ENCODE data around the gene NOP53. TPM values are rescaled to one million over a fixed set of nuclear protein-coding genes. Genes with fewer than 3 reads are reported as not detected.

NOP53 gene
- total and polyA plus RNA-seq, 7 donors: 96.3 to 268 (median 166) TPM

DNA sequence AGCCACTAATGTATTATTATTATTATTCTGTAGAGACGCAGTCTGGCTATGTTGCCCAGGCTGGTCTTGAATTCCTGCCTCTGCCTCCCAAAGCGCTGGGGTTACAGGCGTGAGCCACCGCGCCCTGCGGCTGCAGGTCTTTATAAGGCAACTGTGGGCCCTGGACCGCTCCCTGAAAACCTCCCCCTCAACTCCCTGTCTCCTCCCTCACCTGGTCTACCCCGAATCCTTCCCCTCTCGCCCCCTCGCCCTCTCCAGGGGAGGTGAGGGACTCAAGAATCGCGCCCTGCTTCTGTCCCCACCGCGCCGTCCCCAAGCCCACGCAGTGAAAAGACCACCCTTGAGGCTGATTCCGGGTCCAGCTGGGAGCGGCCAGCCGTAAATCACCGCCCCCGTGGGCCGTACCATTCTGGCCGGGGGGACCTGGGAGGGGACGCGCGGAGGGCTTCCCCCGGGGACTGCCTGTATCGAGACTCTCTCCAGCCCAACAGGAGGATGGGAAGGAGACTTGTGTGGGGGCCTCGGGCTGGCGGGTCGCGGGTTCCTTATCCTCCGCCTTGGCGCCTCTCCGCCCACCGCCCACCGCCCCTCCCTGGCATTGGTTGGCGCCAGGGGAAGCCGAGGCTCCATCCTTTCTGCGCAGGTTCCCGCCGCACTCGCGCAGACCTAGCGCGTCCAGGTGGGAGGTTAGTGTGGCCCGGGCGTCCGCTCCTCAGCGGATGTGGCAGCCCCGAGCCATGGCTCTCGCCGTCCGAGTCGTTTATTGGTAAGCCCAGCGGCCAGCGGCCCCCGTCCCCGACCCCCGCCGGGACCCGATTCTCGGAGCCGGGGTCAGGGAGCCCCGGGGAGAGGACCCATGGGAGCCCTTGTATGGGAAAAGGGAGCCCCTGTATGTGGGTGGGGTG, 33.0 kb downstream of the NOP53 start, which contains the start of gene SELENOW:
SELENOW (plus strand) TSS at position 655 of the 905 bp plus-strand sequence; CDS start at position 738, 83 bp downstream.
- Histone ChIP-seq H3K4me1 (peaks cover 28% of the 10 kb centered on the region), H3K36me3 (ENCODE audit: insufficient read depth in 1 of 2, low read depth in 1 of 2) (peaks cover 0 to 25% of the 10 kb centered on the region in 2 donors), H3K4me3 (peak within 1 kb of the TSS; percentile 93), H3K27ac (peak within 1 kb of the TSS; percentile 95), H3K9me3 (no peaks in the 10 kb centered on the region), H3K27me3 (ENCODE audit: insufficient read depth in 3 of 3, low read length in 2 of 3) (no peaks in the 10 kb centered on the region)
- DNase-seq (peak; percentile 79 to 85), ATAC-seq (peak; percentile 78 to 86 (median 82))
- TF ChIP-seq, protein P1, sequence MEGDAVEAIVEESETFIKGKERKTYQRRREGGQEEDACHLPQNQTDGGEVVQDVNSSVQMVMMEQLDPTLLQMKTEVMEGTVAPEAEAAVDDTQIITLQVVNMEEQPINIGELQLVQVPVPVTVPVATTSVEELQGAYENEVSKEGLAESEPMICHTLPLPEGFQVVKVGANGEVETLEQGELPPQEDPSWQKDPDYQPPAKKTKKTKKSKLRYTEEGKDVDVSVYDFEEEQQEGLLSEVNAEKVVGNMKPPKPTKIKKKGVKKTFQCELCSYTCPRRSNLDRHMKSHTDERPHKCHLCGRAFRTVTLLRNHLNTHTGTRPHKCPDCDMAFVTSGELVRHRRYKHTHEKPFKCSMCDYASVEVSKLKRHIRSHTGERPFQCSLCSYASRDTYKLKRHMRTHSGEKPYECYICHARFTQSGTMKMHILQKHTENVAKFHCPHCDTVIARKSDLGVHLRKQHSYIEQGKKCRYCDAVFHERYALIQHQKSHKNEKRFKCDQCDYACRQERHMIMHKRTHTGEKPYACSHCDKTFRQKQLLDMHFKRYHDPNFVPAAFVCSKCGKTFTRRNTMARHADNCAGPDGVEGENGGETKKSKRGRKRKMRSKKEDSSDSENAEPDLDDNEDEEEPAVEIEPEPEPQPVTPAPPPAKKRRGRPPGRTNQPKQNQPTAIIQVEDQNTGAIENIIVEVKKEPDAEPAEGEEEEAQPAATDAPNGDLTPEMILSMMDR (IDR thresholded peaks at IDR 0.05): no peak
- intact Hi-C loops (cut with DNase I): no loop called here
- WGBS, 3 donors: 4 to 23% (median 6%) methylated on average over 55 to 65 of the region's 65 CpGs

DNA sequence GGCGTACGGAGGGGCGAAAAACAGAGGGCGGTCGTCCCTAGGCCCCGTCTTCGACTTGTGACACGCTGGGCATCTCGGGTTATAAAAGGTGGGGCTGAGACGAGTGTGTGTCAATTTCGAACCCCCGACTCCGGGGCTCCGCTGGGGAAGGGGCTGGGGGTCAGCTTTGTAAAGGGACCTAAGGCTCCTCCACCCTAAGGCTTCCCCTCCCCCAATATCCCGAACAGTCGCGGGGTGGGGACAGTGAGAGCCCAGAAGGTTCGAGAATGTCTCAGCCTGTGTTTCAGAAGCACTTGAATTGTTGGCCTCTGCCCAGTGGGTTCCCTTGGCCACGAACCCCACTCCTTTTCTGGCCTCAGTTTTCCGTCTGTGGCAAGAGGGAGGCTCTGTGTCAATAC, 33.6 kb downstream of the NOP53 start:
- DNase-seq (peak; percentile 60 to 68), ATAC-seq (peak; percentile 57 to 63 (median 58))
- peak overlapping the region; percentile 93 for H3K4me3 ChIP-seq

DNA sequence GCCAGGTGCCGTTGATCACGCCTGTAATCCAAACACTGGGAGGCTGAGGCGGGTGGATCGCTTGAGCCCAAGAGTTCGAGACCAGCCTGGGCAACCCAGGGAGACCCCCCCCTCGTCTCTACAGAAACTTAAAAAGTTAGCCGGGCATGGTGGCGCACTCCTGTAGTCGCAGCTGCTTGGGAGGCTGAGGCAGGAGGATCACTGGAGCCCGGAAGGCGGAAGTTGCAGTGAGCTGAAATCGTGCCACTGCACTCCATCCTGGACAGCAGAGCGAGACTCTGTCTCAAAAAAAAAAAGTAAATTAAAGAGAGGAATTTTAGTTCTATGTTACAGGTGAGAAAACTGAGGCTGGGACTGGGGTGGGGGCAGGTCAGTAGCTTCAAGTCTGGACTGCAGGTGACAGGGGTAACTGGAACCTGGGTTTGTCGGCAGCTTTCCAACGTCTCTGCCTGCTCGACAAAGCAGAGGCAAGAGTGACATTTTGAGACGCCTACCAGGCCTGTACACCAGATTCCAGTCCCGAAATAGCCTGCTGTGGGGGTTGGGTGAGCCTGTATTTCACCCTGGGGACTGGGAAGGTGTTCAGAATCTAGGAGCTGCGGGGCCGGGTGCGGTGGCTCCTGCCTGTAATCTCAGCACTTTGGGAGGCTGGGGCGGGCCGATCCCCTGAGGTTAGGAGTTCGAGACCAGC, 34.3 kb downstream of the NOP53 start:
- Histone ChIP-seq H3K36me3 (ENCODE audit: insufficient read depth in 1 of 2, low read depth in 1 of 2) (peaks cover 3 to 39% of the 10 kb centered on the region in 2 donors), H3K4me3 (peak overlapping the region; percentile 93), H3K4me1 (peaks cover 28% of the 10 kb centered on the region), H3K9me3 (no peaks in the 10 kb centered on the region), H3K27me3 (ENCODE audit: insufficient read depth in 3 of 3, low read length in 2 of 3) (no peaks in the 10 kb centered on the region), H3K27ac (peak overlapping the region; percentile 95)
- 13 to 40% (median 18%) methylated on average over 24 of the region's 24 CpGs for WGBS, 3 donors
- intact Hi-C loops (cut with DNase I): no loop called here
- ATAC-seq (peak; percentile 80 to 88 (median 87)), DNase-seq (peak; percentile 75 to 90)
- TF ChIP-seq, protein P1 (IDR thresholded peaks at IDR 0.05): no peak

More for the DNA sequence above, 33.6 kb downstream of the NOP53 start:
- no peaks in the 10 kb centered on the region for H3K9me3 ChIP-seq
- TF ChIP-seq, protein P1 (IDR thresholded peaks at IDR 0.05): no peak
- WGBS, 3 donors: 1% methylated on average over 20 of the region's 20 CpGs
- intact Hi-C loops (cut with DNase I): no loop called here
- H3K36me3 ChIP-seq (ENCODE audit: insufficient read depth in 1 of 2, low read depth in 1 of 2): peaks cover 0 to 32% of the 10 kb centered on the region in 2 donors
- H3K27me3 ChIP-seq (ENCODE audit: insufficient read depth in 3 of 3, low read length in 2 of 3): no peaks in the 10 kb centered on the region
- peaks cover 28% of the 10 kb centered on the region for H3K4me1 ChIP-seq
- peak overlapping the region; percentile 95 for H3K27ac ChIP-seq

DNA sequence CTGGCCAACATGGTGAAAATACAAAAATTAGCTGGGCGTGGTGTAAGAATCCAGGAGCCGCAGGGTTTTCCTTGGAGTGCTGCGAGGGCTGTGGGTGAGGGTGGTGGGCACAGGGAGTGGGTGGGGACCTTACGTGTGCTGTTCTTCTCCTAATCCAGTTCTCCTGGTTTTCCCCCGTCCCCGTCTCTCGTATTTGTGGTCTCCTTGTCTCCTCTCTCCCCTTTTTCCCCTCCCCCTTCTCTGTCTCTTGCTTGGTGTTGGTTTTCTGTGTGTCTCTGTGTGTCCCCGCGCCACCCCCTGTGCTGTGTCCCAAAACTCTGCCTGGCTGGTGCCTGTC, 34.8 kb downstream of the NOP53 start:
- no peak for DNase-seq
- peaks cover 3 to 44% of the 10 kb centered on the region in 2 donors for H3K36me3 ChIP-seq (ENCODE audit: insufficient read depth in 1 of 2, low read depth in 1 of 2)
- no peaks in the 10 kb centered on the region for H3K9me3 ChIP-seq
- ATAC-seq: no peak
- 17 to 58% (median 31%) methylated on average over 9 of the region's 9 CpGs for WGBS, 3 donors
- peak overlapping the region; percentile 93 for H3K4me3 ChIP-seq
- no peaks in the 10 kb centered on the region for H3K27me3 ChIP-seq (ENCODE audit: insufficient read depth in 3 of 3, low read length in 2 of 3)
- TF ChIP-seq, protein P1 (IDR thresholded peaks at IDR 0.05): no peak
- H3K4me1 ChIP-seq: peaks cover 28% of the 10 kb centered on the region
- intact Hi-C loops (cut with DNase I): no loop called here
- H3K27ac ChIP-seq: peak overlapping the region; percentile 95
